GM13977 (cell line): ENCODE measurements around the gene HLA-DQA1.

Experiments used
- DNase-seq: peaks from one replicate; pipeline ENCODE4 v3.0.0; 2012; ENCODE audit warnings: low spot score
- in situ Hi-C: fragments of 300-500 bp; cut with MboI; formaldehyde crosslinking; loops from one replicate; pipeline ENCODE4 v1.12.0; 2022; ENCODE audit warnings: low sequenced_read_pairs, low pct_unique_long_range_greater_than_20kb, mixed read lengths, inconsistent platforms; ENCODE audit not compliant: unreplicated experiment
- TF ChIP-seq, protein P1 (sequence below): IDR thresholded peaks from 2 replicates; pipeline ENCODE4 v1.5.1; 2012; ENCODE audit warnings: mild to moderate bottlenecking, control low read depth; ENCODE audit not compliant: insufficient read depth; ENCODE audit errors: extremely low read depth, missing control alignments

HLA-DQA1 gene

GRCh38 chr6:32658268-32658897 lies 21.2 kb downstream of the HLA-DQA1 start:
- in situ Hi-C loops: no loop called here
- no peak for DNase-seq
- TF ChIP-seq, protein P1, sequence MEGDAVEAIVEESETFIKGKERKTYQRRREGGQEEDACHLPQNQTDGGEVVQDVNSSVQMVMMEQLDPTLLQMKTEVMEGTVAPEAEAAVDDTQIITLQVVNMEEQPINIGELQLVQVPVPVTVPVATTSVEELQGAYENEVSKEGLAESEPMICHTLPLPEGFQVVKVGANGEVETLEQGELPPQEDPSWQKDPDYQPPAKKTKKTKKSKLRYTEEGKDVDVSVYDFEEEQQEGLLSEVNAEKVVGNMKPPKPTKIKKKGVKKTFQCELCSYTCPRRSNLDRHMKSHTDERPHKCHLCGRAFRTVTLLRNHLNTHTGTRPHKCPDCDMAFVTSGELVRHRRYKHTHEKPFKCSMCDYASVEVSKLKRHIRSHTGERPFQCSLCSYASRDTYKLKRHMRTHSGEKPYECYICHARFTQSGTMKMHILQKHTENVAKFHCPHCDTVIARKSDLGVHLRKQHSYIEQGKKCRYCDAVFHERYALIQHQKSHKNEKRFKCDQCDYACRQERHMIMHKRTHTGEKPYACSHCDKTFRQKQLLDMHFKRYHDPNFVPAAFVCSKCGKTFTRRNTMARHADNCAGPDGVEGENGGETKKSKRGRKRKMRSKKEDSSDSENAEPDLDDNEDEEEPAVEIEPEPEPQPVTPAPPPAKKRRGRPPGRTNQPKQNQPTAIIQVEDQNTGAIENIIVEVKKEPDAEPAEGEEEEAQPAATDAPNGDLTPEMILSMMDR: no peak

DNA sequence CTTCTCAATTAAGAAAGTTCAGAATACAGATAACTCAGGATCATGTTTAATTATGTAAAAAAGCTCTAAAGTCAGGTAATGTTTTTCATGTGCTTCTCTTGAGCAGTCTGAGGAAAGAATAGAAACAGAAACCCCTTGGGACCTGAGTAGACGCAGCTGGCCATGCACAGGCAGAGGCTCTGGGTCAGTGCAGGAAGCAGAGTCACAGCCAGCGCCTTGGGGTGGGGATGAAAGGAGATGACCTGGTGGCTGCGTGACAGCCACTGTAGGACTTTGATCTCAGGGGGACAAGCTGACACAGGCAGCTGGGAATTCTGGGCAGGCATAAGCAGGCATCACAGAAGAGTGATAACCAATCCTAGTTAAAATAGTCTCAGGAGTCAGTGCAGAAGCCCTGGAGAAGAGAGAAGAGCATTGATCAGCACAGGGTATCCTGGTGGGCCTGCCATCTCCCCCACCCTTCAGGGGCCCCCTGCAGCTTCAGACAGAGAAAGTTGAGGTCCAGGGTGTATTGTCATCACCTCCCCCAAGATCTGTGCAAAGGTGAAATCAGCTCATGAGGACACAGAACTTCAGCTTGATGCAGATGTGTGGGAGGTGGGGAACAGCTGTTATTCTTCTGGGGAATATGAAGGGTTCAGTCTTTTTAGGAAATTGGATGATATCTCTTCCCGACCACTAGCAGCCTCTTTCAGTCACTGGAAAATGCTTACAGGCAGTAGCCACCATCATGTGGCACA lies 22.8 kb downstream of the HLA-DQA1 start:
- DNase-seq: no peak
- in situ Hi-C loops: loop anchor here (5.0 kb wide), 1 partner anchor 102 kb away; the partner anchor contains the start of gene HLA-DQB2
- TF ChIP-seq, protein P1: no peak

DNA sequence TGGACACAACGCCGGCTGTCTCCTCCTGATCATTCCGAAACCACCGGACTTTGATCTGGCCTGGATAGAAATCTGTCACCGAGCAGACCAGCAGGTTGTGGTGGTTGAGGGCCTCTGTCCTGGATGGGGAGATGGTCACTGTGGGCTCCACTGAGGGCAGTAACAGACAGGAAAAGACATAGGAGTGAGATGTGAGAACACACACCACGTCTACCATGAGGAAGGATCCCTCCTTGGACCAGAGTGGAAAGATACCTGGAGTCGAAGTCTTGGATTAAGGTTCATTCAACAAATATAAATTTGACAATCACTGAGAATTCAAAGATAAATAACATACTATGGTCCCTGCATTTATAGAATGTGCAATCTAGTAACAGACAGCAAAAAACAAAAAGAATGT lies 24.9 kb downstream of the HLA-DQA1 start:
- no peak for DNase-seq
- in situ Hi-C loops: loop anchor here (5.0 kb wide), 1 partner anchor 100 kb away; the partner anchor contains the start of gene HLA-DQB2
- TF ChIP-seq, protein P1: no peak

DNA sequence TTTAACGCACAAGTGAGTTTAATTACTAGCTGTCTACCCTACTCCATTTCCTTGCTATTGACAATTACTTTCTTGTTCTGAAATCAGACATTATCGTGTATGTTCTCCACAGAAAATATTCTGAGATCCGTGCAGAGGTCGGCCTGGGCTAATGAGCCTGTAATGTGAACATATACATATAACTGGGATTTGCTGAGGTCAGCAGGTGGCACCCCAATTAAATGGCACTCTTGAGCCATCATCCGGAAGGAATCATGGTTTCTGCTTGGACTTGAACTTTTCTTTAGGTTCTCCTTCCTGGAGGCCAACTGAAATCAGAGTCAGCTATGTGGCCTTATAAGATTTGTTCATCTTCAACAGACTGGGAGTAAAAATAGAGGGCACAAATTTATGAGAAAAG lies 25.6 kb downstream of the HLA-DQA1 start:
- in situ Hi-C loops: loop anchor here (5.0 kb wide), 1 partner anchor 99 kb away; the partner anchor contains the start of gene HLA-DQB2
- DNase-seq: no peak
- TF ChIP-seq, protein P1: no peak

DNA sequence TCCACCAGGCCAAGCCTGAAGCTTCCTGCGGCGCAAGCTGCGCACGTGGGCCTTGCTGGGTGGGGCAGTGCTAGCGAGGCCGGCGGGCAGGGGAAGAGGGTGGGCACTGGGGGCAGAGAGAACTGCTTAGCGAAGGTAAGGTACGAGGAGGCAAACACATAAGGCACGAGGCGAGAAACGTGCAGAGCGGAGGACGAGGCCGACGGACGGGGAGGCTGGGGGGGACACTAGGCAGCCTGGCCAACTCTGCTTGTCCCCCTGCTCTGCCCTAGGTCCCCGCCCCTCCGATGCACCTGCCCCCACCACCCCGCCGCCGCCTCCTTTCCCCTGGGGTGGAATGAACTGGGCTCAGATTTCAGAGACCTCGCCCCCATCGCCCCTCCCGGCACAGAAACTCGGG lies 27.1 kb downstream of the HLA-DQA1 start:
- in situ Hi-C loops: loop anchor here (5.0 kb wide), 1 partner anchor 98 kb away; the partner anchor contains the start of gene HLA-DQB2
- DNase-seq: no peak
- TF ChIP-seq, protein P1: no peak

GRCh38 chr6:32664827-32665362 lies 27.7 kb downstream of the HLA-DQA1 start:
- in situ Hi-C loops: loop anchor here (5.0 kb wide), 1 partner anchor 97 kb away; the partner anchor contains the start of gene HLA-DQB2
- TF ChIP-seq, protein P1: no peak
- no peak for DNase-seq
